ENCODE results near the gene COL4A4.

GRCh38 chr2:227029426-227030105 is 134.4 kb downstream of the COL4A4 start:
- no peak for TF ChIP-seq CTCF (IDR thresholded peaks at IDR 0.05)
- TF ChIP-seq POLR2A (IDR thresholded peaks at IDR 0.05): no peak
